NCI-H1417 (cell line): ENCODE measurements around the gene ETV5.

Experiments used
- DNase-seq, 3 experiments: peaks; one replicate each; lab custom pipeline; 2025; lab: John Stamatoyannopoulos, UW

The ETV5 gene

GRCh38 chr3:186108941-186109865 is at the start of gene ETV5:
TSS of gene ETV5 (minus strand) at chr3:186109089. CDS start at chr3:186105868, 3,221 bp downstream.
- peak; percentile 96 to 100 (median 99) for DNase-seq

DNA sequence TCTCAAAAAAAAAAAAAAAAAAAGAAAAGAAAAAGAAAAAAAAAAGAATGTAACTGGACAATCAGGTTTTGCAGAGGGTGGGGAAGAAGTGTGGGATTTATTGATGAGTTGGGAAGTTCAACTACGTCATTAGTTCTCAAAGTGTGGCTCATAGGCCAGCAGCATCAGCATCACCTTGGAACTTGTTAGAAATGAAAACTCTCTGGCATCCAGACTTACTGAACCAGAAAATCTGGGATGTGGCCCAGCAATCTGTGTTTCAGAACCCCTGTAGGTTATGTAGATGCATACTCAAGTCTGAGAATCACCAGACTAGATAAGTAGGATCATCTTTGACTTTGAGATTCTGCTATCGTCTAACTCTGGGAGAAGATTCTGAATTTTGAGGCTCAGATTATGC is 45.8 kb upstream of the ETV5 start:
- no peak for DNase-seq

GRCh38 chr3:186152889-186153292 is 44.0 kb upstream of the ETV5 start:
- no peak for DNase-seq

- no peak for DNase-seq
These were observed 43.5 kb upstream of the ETV5 start for GRCh38 chr3:186152361-186152798.

GRCh38 chr3:186151077-186151971 is 42.4 kb upstream of the ETV5 start:
- DNase-seq, result no peak

DNA sequence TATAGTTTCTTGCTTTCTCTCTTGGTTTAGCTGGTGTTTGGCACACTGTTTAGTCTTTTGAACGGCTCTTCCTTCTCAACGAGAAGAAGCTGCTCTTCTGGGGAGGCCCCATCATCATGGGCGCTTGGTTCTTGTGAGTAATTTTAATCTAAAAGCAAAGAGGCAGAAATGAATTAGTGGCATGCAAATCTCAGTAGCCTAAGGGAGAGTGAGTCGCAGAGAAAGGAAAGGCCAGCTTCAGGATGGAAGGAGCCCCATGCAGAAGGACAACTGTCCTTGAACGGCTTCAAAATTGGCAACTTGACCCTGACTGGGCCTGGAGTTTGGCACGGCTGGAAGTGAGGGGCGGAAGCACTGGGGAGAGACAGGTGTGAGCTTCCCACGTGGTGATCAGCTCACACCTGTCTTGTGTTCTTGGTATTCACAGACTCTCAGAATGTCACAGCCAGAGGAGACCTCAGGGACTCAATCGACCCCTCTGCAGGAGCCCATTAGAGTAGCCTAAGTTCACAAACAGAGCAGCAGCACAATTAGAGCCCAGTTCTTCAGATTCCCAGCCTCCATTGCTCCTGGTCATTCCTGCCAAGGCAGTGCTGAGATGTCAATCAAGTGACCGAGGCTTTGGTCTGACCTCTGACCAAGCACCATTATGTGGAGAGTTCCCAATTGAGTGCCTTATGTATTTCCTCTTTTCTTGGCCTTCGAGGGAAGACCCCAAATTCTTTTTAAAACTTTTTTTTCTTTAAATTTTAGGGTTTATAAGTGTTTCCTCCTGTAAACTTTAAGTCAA is 41.3 kb upstream of the ETV5 start:
- peak in 1 of 3 experiments; percentile 8 for DNase-seq

DNA sequence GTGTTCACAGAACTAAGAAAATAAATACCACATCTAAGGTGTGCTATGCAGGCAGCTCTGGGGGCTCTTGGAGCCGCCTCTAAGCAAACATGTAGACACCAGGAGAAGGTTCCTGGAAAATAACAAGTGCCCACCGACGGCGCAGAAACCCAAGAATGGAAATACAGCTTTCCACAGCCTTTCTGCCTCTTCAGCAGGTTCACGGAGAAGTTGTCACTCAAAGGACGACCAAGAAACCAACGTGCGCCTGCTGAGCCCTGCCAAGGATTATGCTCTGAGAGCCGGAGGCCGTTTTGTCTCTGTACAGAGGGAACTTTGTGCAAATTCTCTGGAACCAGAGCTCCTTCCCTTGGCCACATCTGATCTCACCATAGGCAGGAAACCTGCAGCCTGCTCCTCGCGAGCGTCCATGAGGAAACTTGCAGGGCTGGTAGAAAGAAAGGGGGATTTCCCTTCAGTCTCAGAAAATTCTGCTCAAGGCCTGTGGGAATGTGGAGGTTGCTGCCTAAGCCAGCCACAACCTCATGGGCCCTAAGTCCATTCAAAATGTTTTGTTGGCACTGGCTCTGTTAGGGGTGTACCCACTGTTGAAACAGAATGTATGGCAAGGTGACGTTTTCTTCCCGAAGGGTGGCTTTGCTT is 40.6 kb upstream of the ETV5 start:
- DNase-seq, result no peak

GRCh38 chr3:186144257-186144656 is 35.4 kb upstream of the ETV5 start:
- DNase-seq, result no peak

GRCh38 chr3:186143250-186143649 is 34.4 kb upstream of the ETV5 start:
- no peak for DNase-seq

GRCh38 chr3:186142393-186142932 is 33.6 kb upstream of the ETV5 start:
- no peak for DNase-seq

DNA sequence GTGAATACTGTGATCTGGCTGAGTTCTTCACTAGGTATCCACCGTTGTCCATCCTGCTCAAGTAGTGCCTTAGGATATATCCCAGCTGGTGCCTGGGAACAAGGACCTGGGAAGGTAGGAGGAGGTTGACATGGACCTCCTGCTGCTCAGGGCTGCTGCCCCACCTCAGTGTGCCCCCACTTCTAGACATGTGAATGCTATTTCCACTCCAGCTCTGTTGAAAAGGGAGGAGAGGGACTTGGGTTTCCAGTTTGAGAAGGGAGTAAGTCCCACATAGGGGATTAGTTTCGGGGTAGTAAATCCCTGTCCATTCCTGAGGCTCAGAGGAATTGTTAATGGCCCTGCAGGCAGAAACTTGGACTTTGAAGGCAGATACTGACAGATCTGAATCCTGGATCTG is 32.9 kb upstream of the ETV5 start:
- DNase-seq, result no peak

DNA sequence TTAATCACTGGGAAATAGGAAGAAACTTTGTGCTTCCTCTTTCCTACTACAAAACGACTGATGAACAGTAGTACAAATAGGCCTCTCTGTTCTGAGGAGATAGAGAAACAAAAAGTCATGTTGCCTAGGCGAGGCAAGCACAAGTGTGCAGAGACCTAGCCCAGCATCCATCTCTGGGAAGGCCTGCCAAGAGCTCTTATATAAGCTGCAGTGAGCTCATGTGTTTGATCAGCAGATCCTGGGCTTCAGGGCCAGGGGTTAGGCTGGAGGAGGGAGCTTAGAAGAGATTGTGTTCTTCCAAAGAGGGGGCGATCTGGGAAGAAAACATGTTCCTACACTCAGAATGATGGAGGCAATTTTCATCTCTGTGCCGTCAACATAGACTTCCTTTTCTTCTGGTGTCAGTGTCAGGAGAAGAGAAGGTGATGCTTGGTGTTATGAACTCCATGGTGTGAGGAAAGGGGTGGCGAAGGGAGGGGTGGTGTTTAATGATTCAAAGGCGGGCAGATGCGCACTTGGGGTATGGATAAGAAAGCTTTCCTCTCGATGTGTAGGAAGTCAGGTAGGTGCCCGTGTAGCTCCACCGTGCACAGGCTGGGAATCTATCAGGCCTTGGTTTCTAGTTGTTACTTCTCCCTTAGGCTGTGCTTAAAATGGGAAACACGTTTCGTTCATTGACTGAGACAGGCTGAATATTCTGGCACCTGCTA is 29.5 kb upstream of the ETV5 start:
- no peak for DNase-seq

GRCh38 chr3:186137051-186137685 is 28.3 kb upstream of the ETV5 start:
- no peak for DNase-seq

GRCh38 chr3:186133980-186134379 is 25.1 kb upstream of the ETV5 start:
- no peak for DNase-seq

DNA sequence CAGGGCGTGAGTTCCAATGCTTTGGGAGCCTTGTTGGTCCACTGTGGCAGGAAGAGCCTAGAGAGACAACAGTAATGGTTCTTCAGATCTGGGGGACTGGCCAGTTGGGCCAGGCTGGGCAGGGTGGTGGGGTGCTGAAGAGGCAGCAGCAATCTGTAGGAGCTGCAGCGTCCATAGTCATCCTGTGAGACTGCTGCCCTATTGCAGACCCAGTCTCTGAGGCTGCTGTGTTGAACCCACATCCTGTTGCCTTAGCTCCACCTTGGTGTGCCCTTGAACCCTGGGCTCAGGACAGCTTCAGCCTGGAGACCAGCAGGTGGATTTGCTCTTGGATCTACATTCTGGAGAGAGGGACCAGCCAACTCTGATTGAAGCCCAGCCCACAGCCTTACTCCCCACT is 23.6 kb upstream of the ETV5 start:
- DNase-seq, result no peak

DNA sequence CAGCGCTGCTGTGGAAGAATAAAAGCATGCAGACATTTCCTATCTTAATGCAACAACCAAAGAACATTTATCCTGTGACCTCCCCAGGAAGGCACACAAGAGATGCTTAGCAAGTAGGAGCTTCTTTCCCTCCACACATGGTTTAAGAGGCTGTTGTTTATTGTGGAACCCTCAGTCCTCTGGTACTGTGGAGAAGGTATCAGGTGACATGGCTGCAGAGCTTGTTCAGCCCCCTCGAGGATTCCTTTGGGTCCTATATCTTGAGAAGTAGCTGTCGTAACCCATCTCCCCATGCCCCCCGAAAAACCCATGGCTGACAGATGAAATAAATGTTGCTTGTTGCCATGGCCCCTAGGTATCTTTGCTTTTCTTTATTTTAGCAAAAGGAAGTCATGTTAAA is 20.3 kb upstream of the ETV5 start:
- peak in 1 of 3 experiments; percentile 34 for DNase-seq

DNA sequence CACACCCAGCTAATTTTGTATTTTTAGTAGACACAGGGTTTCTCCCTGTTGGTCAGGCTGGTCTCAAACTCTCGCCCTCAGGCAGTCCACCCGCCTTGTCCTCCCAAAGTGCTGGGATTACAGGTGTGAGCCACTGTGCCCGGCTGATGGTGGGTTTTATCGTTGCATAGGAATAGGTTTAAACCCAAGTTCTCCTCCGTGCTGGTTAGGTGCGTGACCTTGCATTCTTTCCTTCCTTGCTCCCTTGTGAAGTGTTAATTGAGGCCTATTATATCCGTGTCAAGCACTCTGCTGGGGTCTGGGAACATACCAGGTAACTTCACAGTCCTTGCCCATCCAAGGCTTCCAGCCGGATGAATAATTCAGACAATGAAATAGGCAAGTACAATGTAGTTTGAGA is 19.3 kb upstream of the ETV5 start:
- no peak for DNase-seq

GRCh38 chr3:186127463-186127862 is 18.6 kb upstream of the ETV5 start:
- no peak for DNase-seq

- no peak for DNase-seq
These were observed 16.2 kb upstream of the ETV5 start for GRCh38 chr3:186125118-186125517.

GRCh38 chr3:186124592-186124991 is 15.7 kb upstream of the ETV5 start:
- peak in 1 of 3 experiments; percentile 22 for DNase-seq
